HG02759 (cell line): ENCODE measurements around the gene SPR.

Experiments
- ATAC-seq: cut with Tn5 transposase; IDR thresholded peaks from one replicate; pipeline ENCODE4 v1.9.1; 2021; ENCODE audit warnings: mild to moderate bottlenecking, moderate library complexity; ENCODE audit not compliant: unreplicated experiment

The SPR gene

GRCh38 chr2:72887032-72887739, at the start of gene SPR:
Gene SPR, plus strand, starts transcription at chr2:72887408. Its CDS starts 25 bp downstream, at chr2:72887433.
- ATAC-seq = peak; percentile 96

GRCh38 chr2:72840066-72840465, 47.1 kb upstream of the SPR start:
- ATAC-seq = no peak

GRCh38 chr2:72841462-72842125, 45.6 kb upstream of the SPR start:
- no peak for ATAC-seq

- no peak for ATAC-seq
Observed at GRCh38 chr2:72843301-72843700, 43.9 kb upstream of the SPR start.

GRCh38 chr2:72846171-72847095, 40.8 kb upstream of the SPR start:
- peak; percentile 97 for ATAC-seq

DNA sequence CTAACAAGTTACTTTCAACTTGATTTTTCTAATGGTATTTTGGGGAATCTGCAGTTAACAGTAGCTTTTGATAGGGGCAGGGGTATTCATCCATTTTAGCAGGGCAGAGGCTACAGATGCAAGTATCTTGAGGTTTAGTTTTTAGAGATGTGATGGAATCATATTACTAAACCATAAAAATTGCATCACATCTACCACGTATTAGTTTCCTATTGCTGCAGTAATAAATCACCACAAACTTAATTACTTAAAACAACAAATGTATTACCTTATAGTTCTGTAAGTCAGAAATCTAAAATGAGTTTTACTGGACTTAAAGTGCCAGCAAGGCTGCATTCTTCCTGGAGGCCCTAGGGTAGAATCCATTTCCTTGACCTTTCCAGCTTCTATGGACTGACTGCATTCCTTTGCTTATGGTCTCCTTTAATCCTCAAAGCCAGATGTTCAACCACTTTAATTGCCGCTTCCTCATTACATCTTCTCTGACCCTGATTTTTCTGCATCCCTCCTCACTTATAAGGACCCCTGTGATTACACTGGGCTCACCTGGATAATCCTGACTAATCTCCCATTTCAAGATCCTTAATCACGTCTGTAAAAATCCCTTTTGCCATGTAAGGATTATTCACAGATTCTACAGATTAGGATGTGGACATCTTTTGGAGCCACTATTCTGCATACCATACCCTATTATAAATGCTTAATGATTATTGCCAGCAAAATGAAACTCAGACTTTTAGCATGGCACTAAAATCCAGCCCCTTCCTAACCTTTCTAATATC, 39.5 kb upstream of the SPR start:
- ATAC-seq = no peak

DNA sequence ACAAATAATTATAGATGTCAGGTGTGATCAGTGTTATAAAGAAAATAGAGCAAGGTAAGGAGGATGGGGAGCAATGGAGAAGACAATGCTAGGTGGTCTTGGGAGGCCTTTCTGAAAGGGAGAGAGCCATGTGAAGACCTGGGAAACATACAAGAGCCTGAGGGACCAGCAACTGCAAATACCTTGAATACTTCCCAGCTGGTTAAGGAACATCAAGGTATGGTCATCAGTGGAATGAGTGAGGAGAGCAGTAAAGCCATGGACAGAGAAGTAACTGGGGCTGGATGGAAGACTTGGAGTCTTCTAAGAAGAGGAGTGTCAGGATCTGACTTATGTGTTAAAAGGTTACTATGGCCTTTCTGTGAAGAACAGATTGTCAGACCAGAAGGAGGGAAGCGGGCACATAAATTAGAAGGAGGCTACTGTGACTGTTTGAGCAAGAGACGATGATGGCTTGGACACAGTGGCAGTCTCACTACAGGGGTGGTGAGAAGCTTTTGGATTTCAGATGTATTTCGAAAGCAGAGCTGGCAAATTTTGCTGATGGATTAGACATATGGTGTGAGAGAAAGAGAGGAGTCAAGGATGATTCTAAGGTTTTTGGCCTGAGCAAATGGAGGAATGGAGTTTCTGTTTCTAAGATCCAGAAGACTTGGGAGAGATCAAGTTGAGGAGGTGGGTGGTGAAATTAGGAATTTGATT, 38.6 kb upstream of the SPR start:
- no peak for ATAC-seq

DNA sequence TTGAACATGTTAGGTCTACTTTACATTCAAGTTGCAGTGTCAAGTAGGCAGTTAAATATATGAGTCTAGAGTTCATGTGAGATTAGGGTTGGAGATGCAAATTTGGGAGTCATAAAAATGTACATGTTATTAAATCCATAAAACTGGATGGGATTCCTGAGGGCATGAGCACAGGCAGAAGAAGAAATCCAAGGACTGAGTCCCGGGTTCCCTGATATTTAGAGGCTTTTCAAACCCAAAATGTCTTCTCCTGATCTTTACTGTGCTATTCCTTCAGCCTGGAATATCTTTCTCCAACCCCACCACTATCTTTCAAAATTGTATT, 38.1 kb upstream of the SPR start:
- ATAC-seq = no peak

DNA sequence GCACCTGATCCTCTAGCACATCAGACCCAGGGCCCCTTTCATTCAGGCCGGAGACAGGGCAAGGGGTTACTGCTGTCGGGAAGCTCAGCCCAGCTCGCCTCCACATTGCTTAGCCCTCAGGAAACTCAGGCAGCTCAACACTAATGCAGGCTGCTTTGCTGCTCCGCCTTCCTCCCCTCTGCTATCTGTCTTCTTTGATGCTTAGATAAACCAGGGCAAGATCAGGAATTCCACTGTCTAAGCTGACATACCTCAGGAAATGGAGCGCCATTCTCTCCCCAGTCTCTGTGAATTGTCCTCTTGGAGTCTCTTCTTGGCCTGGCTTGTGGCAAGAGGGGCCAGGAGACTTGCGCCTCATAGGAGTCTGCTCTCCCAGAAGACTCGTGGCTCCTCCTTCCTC, 35.9 kb upstream of the SPR start:
- ATAC-seq = no peak

- no peak for ATAC-seq
Observed at GRCh38 chr2:72859831-72860262, 27.4 kb upstream of the SPR start.

DNA sequence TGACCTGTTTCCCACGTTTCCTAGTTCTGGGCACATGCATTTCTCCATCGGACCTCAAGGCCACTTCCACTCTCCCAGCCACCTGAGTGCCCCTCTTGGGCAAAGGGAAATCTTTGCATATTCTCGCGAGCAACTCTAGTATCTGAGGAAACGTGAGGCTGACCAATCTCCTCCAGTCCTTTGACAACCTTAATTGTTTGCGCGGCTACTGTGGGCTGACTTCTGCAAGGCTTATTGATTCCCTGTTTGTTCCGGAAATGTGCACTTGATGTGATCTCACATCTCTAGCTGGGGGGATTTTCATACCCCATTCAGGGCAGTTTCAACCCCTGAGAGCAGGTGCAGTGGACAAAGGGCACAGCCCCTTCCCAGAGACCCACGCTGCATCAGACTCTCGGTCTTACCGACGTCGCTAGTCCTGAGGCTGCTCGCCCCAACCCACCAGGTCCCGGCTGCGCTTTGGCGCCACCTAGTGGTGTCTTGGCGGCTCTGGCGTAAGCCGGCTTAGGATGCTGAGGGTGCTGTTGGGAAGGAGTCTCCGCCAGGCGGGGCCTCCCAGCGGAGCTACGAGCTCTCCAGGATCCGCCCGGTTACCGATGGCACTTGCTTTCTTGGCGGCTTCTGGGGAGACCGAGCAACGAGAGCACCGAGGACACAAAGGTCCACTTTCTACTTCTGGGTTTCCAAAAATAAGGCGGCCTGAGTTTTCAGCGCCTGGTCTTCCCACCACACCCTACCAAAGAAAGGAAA, 24.8 kb upstream of the SPR start:
- ATAC-seq = peak; percentile 94

GRCh38 chr2:72863046-72863445, 24.2 kb upstream of the SPR start:
- no peak for ATAC-seq

DNA sequence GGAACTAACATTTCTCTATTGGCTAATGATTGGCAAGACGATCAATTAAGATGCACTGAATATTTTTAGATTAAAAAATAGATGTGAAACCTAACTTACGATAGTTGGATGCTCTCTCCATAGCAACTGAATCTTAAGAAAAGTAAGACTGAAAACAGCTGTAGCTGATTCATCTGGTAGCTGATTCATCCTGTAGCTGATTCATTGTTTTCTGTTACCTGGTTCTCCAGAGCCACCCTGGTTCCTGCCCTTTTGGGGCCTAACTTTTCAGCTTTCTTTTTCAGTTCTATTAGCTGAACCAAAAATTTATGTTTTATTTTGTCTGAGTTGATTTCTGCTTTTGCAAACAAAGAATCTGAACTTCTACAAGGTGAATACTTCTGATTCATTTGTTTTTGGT, 22.7 kb upstream of the SPR start:
- peak; percentile 65 for ATAC-seq

DNA sequence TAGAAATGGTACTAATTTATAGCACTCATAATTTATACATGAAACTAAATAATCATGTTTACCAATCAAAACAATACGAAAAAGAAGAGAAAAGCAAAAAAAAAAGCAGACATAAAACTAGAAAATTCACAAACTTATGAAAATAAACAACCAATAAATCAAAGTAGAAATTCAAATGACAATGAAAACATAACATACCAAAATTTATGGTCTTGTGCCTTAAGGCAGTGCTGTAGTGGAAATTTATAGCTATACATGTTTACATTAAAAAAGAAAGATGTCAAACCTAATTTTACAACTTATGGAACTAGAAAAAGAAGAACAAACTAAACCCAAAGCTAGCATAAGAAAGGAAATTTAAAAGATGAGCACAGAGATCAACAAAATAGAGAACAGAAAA, 16.1 kb upstream of the SPR start:
- no peak for ATAC-seq

- ATAC-seq = no peak
Observed at GRCh38 chr2:72871880-72872279, 15.3 kb upstream of the SPR start.

DNA sequence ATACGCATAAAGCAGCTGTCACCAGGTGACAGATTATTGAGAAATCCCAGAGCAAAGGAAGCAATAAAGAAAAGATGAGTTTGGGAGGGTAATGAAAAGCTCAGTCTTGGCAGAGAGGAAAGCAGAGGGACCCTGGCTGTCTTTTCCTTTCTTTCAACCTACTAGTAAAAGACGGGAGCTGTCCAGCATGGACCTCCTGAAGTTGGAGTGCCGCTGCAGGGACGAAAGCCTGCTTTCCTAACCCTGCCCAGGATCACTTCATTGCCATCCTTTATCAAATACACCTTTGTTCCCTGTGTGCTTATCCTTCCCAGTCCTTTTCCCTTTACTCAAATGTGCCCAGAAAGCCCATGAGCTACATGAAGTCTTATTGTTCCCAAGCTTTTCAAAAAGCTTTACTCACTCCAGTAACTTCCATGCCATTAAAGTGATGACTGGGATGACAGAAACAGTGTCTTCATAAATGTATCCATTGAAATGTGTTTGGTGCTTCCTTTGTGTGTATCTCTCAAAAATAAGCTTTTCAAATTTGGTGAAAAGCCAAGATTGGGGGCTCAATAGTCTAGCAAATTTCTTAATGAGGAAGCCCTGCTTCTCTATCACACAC, 3.7 kb upstream of the SPR start:
- no peak for ATAC-seq

- ATAC-seq = no peak
Observed at GRCh38 chr2:72886505-72887031, 640 bp upstream of the SPR start.

DNA sequence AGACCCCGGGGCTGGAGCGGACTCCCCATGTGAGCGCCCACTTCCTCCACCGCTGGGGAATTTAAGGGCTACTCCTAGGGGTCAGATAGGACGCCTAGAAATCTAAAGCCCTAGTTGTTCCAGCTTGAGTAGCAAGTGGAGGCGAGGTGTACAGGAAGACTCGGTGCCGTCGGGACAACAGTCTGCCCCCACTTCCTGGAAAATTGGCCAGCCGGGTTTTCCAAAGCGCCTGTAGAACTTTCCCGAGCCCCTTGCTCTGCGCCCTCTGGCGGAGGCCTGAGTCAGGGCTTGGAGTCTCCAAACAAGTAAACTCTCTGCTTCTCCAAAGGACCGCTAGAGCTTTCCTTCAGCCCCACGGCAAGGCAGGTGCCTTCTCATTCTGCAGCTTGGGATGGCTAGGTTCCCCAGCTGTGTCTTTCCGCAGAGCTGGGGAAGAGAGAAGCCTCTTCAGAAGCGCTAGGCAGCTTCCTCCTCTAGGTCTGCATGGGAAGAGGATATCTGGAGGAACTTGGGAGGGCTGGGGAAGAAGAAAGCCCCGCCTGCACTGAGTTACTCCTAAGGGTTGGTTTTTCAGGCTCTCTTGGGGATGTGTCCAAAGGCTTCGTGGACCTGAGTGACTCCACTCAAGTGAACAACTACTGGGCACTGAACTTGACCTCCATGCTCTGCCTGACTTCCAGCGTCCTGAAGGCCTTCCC, 681 bp downstream of the SPR start:
- peak; percentile 50 for ATAC-seq
